Upper lobe of left lung (tissue), 6 donors: ENCODE data around the gene ARHGAP26. TPM values are rescaled to one million over a fixed set of nuclear protein-coding genes. Genes with fewer than 3 reads are reported as not detected.

Experiments
- ATAC-seq, 2 donors: fragments of 200-7000 bp; cut with Tn5 transposase; one replicate each; pipeline ENCODE4 v1.9.1; 2022; ENCODE audit warnings: mild to moderate bottlenecking in 2 of 2, moderate library complexity in 2 of 2; ENCODE audit not compliant: low FRiP score in 2 of 2
- DNase-seq, 2 donors: peaks; one replicate each; pipeline ENCODE4 v3.0.0-alpha.2; 2019 to 2020
- H3K27ac ChIP-seq, 4 donors: fragments of 200-600 bp; sonication (generic); one replicate each; pipeline ENCODE4 v1.5.1; 2016 to 2019
- H3K27me3 ChIP-seq, 4 donors: fragments of 200-600 bp; sonication (generic); one replicate each; pipeline ENCODE4 v1.5.1; 2017 to 2019
- H3K36me3 ChIP-seq, 4 donors: fragments of 200-600 bp; sonication (generic); one replicate each; pipeline ENCODE4 v1.5.1; 2016 to 2019
- H3K4me1 ChIP-seq, 4 donors: fragments of 200-600 bp; sonication (generic); one replicate each; pipeline ENCODE4 v1.5.1; 2018 to 2019
- H3K4me3 ChIP-seq, 4 donors: fragments of 200-600 bp; sonication (generic); one replicate each; pipeline ENCODE4 v1.5.1; 2017 to 2019; ENCODE audit warnings: mild to moderate bottlenecking in 2 of 4, moderate library complexity in 1 of 4
- H3K9me3 ChIP-seq, 4 donors: fragments of 200-600 bp; sonication (generic); one replicate each; pipeline ENCODE4 v1.5.1; 2018 to 2019
- CTCF ChIP-seq, 6 experiments: fragments of 450-650 bp in 4 of 6; fragments of 200-600 bp in 2 of 6; sonication (generic) in 2 of 6; IDR thresholded peaks; one replicate each; pipeline ENCODE4 v1.5.1; 2016 to 2019; ENCODE audit warnings: antibody characterized with exemption in 6 of 6
- EP300 ChIP-seq, 4 donors: sonication (generic); formaldehyde crosslinking; IDR thresholded peaks; one replicate each; pipeline ENCODE4 v1.5.1; 2017; ENCODE audit warnings: antibody characterized with exemption in 4 of 4, control low read depth in 2 of 4
- POLR2A ChIP-seq, 4 donors: fragments of 450-650 bp; IDR thresholded peaks; one replicate each; pipeline ENCODE4 v1.5.1; 2016 to 2017; ENCODE audit warnings: antibody characterized with exemption in 4 of 4, mild to moderate bottlenecking in 2 of 4
- POLR2AphosphoS5 ChIP-seq, 2 donors: sonication (generic); formaldehyde crosslinking; IDR thresholded peaks; one replicate each; pipeline ENCODE4 v1.5.1; 2017; ENCODE audit warnings: antibody characterized with exemption in 2 of 2
- WGBS, 2 donors: methylation state at CpG; one replicate each; pipeline ENCODE4 v1.1.5; 2017 to 2018; 5-methylcytosine and 5-hydroxymethylcytosine counted together
- total RNA-seq, 6 donors: library from RNA; depleted of rRNA in 4 of 6; stranded (reverse); fragments of >200 nt in 4 of 6; gene quantifications; one replicate each; pipeline versions ENCODE4 v1.1.0 to v1.2.1, GENCODE V29; 2016 to 2021
- donor health status: DM: no; HTN: no; CAD: no; lungs with moderate emphysema.
- donor health status: DM: no; HTN: yes; CAD: no; lungs with severe emphysema.

ARHGAP26 gene
- total RNA-seq, 6 donors from 2014 or later = 34.9 to 90.1 (median 38.9) TPM

- Histone ChIP-seq H3K4me3 (no peak overlapping the region), H3K4me1 (peaks cover 10 to 35% (median 28%) of the 10 kb centered on the region in 4 donors), H3K27me3 (no peaks in the 10 kb centered on the region), H3K27ac (no peak overlapping the region), H3K36me3 (peaks cover 0 to 15% (median 6%) of the 10 kb centered on the region in 4 donors), H3K9me3 (no peaks in the 10 kb centered on the region)
- ATAC-seq = no peak
- DNase-seq = no peak
- WGBS, 2 donors = 74 to 75% methylated on average over 5 of the region's 5 CpGs
- no peak for TF ChIP-seq POLR2AphosphoS5 (IDR thresholded peaks at IDR 0.05)
- TF ChIP-seq CTCF (IDR thresholded peaks at IDR 0.05) = no peak
- no peak for TF ChIP-seq EP300 (IDR thresholded peaks at IDR 0.05)
- no peak for TF ChIP-seq POLR2A (IDR thresholded peaks at IDR 0.05)
Measured at GRCh38 chr5:143130613-143131305, 360.6 kb downstream of the ARHGAP26 start.

- Histone ChIP-seq H3K4me1 (peaks cover 10 to 27% (median 22%) of the 10 kb centered on the region in 4 donors), H3K27me3 (no peaks in the 10 kb centered on the region), H3K27ac (no peak overlapping the region), H3K9me3 (no peaks in the 10 kb centered on the region), H3K36me3 (peaks cover 0 to 15% (median 6%) of the 10 kb centered on the region in 4 donors), H3K4me3 (no peak overlapping the region)
- ATAC-seq (no peak), DNase-seq (no peak)
- WGBS, 2 donors = 76 to 88% methylated on average over 6 of the region's 6 CpGs
- TF ChIP-seq POLR2AphosphoS5 (IDR thresholded peaks at IDR 0.05) = peak in 1 of 2 donors; percentile 45
- TF ChIP-seq EP300 (IDR thresholded peaks at IDR 0.05) = no peak
Measured at GRCh38 chr5:143131972-143132371, 361.8 kb downstream of the ARHGAP26 start.

- no peak overlapping the region for H3K27ac ChIP-seq
- TF ChIP-seq EP300 (IDR thresholded peaks at IDR 0.05) (no peak), POLR2AphosphoS5 (IDR thresholded peaks at IDR 0.05) (no peak), POLR2A (IDR thresholded peaks at IDR 0.05) (no peak), CTCF (IDR thresholded peaks at IDR 0.05) (no peak)
- DNase-seq (no peak), ATAC-seq (no peak)
- H3K27me3 ChIP-seq = no peaks in the 10 kb centered on the region
- peaks cover 10 to 25% (median 17%) of the 10 kb centered on the region in 4 donors for H3K4me1 ChIP-seq
- WGBS, 2 donors = 89 to 94% methylated on average over 1 of the region's 1 CpG
- H3K4me3 ChIP-seq = no peak overlapping the region
- no peaks in the 10 kb centered on the region for H3K9me3 ChIP-seq
- H3K36me3 ChIP-seq = peaks cover 0 to 15% (median 6%) of the 10 kb centered on the region in 4 donors
Measured at GRCh38 chr5:143132739-143133138, 362.6 kb downstream of the ARHGAP26 start.

GRCh38 chr5:143133721-143134120, 363.5 kb downstream of the ARHGAP26 start:
- TF ChIP-seq POLR2A (IDR thresholded peaks at IDR 0.05) (no peak), EP300 (IDR thresholded peaks at IDR 0.05) (no peak), POLR2AphosphoS5 (IDR thresholded peaks at IDR 0.05) (no peak), CTCF (IDR thresholded peaks at IDR 0.05) (no peak)
- peaks cover 10 to 16% (median 11%) of the 10 kb centered on the region in 4 donors for H3K4me1 ChIP-seq
- DNase-seq (no peak), ATAC-seq (no peak)
- peaks cover 0 to 15% (median 6%) of the 10 kb centered on the region in 4 donors for H3K36me3 ChIP-seq
- no peaks in the 10 kb centered on the region for H3K27me3 ChIP-seq
- no peak overlapping the region for H3K27ac ChIP-seq
- no peaks in the 10 kb centered on the region for H3K9me3 ChIP-seq
- WGBS, 2 donors = 81 to 89% methylated on average over 11 of the region's 11 CpGs
- no peak overlapping the region for H3K4me3 ChIP-seq

GRCh38 chr5:143134269-143134668, 364.1 kb downstream of the ARHGAP26 start:
- TF ChIP-seq POLR2AphosphoS5 (IDR thresholded peaks at IDR 0.05) = no peak
- no peak for TF ChIP-seq CTCF (IDR thresholded peaks at IDR 0.05)
- no peak for TF ChIP-seq POLR2A (IDR thresholded peaks at IDR 0.05)
- TF ChIP-seq EP300 (IDR thresholded peaks at IDR 0.05) = no peak
- 91 to 92% methylated on average over 3 of the region's 3 CpGs for WGBS, 2 donors
- Histone ChIP-seq H3K4me3 (no peak overlapping the region), H3K36me3 (peaks cover 0 to 15% (median 6%) of the 10 kb centered on the region in 4 donors), H3K27me3 (no peaks in the 10 kb centered on the region), H3K27ac (no peak overlapping the region), H3K4me1 (peaks cover 8 to 12% (median 10%) of the 10 kb centered on the region in 4 donors), H3K9me3 (no peaks in the 10 kb centered on the region)
- no peak for DNase-seq
- no peak for ATAC-seq
